ENCODE results near the gene COL4A4.

GRCh38 chr2:226981791-226982326, 182.1 kb downstream of the COL4A4 start:
- TF ChIP-seq, protein P1, sequence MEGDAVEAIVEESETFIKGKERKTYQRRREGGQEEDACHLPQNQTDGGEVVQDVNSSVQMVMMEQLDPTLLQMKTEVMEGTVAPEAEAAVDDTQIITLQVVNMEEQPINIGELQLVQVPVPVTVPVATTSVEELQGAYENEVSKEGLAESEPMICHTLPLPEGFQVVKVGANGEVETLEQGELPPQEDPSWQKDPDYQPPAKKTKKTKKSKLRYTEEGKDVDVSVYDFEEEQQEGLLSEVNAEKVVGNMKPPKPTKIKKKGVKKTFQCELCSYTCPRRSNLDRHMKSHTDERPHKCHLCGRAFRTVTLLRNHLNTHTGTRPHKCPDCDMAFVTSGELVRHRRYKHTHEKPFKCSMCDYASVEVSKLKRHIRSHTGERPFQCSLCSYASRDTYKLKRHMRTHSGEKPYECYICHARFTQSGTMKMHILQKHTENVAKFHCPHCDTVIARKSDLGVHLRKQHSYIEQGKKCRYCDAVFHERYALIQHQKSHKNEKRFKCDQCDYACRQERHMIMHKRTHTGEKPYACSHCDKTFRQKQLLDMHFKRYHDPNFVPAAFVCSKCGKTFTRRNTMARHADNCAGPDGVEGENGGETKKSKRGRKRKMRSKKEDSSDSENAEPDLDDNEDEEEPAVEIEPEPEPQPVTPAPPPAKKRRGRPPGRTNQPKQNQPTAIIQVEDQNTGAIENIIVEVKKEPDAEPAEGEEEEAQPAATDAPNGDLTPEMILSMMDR (IDR thresholded peaks at IDR 0.05; ENCODE audit: low read length), result no peak
- no peak for TF ChIP-seq EZH2 (optimal IDR thresholded peaks at IDR 0.05; ENCODE audit: low read depth, low read length)
